Renal pelvis (tissue), 4 donors: ENCODE results near the gene LSMEM2. TPM values are rescaled to one million over a fixed set of nuclear protein-coding genes. Genes with fewer than 3 reads are reported as not detected.
"Not testable (repeated sequence)": the region's sequence is repeated elsewhere in the genome, so short reads cannot be mapped to it uniquely, and the experiment has no call there.

Experiments
- DNase-seq: peaks from one replicate; pipeline ENCODE4 v3.0.0-alpha.2; 2013
- polyA plus RNA-seq, 3 donors: library from polyadenylated mRNA; unstranded; fragments of 120-200 nt; gene quantifications; one replicate each; pipeline ENCODE4 v1.2.1, GENCODE V29; 2013; ENCODE audit not compliant: insufficient read length in 3 of 3

LSMEM2 gene
- polyA plus RNA-seq, 3 donors: 0.31 to 1.5 (median 0.69) TPM

DNA sequence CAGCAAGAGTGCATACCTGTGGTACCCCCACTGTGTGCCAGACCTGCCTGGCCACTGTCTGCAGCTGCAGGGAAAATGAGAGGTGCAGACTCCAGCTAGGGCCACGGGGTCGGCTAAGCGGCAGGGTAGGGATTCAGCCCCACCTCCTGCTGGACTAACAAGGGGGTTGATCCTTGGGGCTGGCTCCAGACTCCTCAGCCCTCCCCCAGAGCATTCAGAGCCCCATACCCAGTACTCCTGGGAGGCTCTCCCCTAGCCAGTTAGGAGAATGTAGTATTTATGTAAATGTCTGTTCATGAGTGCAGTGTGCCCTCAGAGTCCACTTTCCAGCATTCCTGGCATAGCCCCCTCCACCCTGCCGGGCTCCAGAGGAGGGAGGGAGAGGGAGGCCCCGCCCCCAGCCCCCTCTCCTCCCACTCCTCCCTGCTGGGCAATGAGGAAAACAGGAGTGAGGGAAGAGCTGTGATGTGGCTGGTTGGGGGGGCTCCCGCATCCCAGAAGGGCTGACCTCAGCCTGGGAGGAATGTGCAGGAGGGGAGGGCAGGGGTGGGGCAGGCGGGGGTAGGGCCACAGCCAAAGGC is 14.4 kb upstream of the LSMEM2 start:
- peak; percentile 98 for DNase-seq

DNA sequence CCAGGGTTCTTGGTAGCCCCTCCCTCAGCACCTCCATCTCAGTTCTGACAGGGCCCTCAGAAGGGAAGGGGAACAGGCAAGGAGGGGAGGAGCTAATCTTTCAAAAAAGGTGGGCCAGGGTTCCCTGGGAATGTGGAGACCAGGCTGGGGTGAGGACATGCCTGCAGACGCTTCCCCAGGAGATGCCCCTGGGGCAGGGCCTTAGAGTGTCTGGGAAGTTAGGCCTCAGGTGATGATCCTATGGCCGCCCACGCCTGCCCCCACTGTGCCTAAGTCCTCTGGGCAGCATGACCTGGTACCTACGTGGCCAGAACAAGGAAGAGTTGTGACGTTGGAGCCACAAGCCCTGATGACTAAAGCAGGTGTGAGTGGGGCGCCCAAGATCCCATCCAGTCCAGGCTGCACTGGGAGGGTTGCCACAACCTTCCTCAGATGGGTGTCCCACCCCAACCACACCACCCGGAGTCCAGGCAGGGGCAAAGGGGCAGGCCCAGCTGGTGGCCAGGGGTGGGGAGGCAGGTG is 13.9 kb upstream of the LSMEM2 start:
- no peak for DNase-seq

DNA sequence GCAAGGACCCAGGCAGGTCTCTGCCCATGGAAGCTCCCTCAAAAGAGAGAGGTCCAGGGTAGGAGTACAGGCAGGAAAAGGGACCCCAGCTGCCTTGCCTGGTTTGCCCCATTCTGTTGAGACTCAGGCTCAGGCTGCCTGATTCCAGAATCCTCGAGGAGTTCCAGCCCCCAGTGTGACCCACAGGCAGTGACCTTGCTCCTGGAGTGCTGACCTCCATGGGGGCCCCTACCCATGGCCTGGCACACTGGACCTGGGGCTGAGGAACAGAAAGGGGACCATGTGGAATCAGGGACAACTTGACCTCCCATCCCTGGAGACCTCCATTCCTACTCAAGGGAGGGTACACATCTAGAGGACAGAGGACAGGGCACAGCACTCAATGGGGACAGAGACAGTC is 13.3 kb upstream of the LSMEM2 start:
- DNase-seq: no peak

DNA sequence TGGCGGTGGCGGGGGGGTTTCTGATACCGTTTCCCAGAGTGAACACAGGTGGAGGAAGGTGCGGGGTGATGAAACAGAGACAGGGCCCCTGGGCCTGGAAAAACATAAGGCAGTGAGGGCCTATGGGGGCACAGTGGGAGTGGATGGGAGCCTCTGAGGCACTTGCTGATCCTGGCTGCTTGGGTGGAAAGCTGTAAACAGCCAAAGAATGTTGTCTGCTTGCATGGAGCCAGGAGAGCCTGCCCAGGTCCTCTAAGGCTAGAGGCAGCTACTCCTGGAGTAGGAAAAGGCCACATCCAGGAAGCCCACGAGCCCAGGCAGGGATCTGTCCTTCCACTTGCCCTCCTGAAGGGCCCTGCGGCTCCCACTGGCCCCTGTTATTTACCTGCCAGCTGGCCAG is 12.9 kb upstream of the LSMEM2 start:
- no peak for DNase-seq

DNA sequence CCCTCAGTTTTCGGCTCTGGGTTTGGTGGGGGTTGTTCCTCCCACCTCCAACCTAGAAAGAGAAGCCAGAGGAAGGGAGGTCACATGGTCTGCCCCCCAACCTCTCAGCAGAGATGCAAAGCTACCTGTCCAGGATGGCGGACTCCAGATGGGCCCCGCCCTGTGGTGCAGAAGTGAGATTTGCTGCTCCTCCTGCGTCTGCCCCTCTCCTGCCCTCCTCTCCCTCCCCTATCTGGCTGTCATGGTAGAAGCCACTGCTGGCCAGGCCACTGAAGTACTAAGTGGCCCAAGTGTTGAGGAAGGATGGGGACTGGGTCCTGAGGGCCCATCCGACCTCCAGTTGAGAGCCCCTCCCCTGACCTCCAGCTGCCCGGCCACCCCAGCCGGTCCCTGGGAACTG is 12.1 kb upstream of the LSMEM2 start:
- no peak for DNase-seq

DNA sequence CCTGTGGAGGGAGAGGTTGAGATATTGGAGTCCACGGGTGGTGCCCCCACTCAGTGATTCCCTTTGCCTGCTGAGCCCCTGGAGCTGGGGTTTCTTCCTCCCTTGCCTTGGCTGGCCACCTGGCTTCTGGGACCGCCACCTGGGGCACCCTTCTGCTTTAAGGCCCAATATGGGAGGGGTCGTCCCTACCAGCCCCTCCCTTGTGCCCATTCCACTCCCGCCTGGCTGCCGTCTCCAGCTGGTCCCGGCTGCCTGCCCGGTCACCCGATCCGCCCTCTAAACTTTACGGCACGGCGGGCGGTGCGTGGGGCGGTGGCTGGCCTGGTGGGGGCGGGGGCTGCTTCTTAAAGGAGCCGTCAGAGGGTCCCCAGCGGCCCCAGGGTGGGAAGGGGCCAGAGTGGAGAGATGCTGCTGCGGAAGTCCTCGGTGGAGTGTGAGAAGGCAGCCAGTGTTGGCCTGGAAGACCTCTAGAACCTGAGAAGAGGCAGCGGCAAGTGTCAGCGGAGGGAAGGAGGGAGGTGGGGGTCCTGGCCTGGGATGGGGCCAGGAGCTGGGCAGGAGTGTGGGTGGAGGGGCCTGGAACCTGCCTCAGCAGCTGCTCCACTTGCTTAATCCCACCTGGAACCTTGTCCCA is 11.5 kb upstream of the LSMEM2 start:
- DNase-seq: peak; percentile 73

DNA sequence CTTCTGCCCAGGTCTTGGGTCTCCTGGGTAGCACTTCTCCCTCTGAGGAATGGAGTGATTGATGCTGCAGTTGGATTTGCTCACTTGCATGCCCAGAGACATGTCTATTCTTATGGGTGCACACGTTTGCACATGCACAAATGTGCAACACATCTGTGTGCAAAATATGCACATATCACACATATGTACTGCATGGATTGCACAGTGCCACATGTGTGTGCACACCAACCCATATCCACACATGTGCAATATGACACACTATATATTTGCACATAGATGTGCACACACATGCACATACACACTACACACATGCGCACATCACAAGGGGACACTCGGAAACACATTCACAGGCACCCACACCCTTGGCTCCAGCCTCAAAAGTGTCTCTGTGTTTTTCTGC is 10.6 kb upstream of the LSMEM2 start:
- no peak for DNase-seq

DNA sequence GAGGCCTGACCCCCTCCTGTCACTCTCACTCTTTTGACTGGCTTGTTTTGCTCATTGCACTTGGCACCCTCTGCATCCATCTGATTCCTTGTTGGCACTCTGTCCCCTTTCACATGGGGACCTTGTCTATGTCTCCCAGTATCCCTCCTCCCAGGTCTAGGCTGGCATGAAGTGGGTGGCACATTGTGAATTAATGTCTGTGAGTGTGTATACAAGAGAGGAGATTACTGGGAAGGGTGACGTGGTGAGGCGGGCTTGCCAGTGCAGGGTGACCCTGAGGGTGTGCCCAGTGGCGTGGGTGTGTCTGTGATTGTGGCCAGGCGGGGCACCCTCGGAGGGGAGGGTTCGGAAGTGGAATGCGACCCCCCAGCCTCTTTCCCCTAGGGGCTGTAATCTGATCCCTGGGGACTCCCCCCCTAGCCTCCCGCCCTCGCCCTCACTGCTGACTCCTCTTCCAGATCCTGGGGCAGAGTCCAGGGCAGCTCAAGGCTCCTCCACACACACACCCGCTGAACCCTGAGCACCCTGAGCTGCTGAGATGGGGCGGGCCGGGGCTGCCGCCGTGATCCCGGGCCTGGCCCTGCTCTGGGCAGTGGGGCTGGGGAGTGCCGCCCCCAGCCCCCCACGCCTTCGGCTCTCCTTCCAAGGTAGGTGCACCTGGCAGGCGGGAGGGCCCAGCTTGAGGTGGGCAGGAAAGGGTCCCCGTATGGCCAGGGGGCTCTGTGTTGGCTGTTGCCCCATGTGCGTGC is 10.0 kb upstream of the LSMEM2 start, which contains the start of gene SEMA3B:
SEMA3B (plus strand) TSS at position 445 of the 749 bp plus-strand sequence; CDS start at position 539, 94 bp downstream.
- peak; percentile 72 for DNase-seq

DNA sequence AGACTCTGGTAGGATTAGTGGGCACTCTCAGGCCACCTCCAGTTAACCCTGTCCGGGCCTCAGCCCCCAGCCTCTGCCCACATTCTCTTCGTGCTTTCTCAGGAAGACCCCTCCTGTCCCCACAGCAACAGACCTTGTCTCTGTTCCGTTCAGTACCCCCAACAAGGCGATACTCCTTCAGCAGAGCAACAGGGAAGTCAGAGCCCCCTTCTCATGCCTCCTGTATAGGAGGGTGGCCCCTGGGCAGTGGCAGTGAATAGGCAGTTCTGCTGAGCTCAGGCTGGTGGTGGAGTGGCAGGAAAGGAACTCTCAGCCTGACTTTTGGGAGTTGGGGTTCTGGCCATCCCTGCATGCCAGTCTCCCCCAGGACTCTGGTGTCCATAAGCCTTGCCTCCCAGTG is 9.4 kb upstream of the LSMEM2 start:
- DNase-seq: no peak

DNA sequence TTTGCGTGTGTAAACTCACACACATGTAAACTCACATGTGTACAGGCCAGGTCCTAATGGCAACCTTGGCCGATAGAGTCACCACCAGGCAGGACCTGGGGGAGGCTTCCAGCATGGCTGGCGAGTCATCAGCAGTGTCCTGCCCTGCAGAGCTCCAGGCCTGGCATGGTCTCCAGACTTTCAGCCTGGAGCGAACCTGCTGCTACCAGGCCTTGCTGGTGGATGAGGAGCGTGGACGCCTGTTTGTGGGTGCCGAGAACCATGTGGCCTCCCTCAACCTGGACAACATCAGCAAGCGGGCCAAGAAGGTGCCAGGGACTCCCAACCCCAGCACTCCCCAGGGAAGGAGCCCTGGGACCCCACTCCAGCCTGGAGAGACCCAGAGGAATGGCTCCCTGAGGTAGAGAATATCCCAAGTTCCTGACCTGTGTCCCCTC is 8.9 kb upstream of the LSMEM2 start:
- no peak for DNase-seq

DNA sequence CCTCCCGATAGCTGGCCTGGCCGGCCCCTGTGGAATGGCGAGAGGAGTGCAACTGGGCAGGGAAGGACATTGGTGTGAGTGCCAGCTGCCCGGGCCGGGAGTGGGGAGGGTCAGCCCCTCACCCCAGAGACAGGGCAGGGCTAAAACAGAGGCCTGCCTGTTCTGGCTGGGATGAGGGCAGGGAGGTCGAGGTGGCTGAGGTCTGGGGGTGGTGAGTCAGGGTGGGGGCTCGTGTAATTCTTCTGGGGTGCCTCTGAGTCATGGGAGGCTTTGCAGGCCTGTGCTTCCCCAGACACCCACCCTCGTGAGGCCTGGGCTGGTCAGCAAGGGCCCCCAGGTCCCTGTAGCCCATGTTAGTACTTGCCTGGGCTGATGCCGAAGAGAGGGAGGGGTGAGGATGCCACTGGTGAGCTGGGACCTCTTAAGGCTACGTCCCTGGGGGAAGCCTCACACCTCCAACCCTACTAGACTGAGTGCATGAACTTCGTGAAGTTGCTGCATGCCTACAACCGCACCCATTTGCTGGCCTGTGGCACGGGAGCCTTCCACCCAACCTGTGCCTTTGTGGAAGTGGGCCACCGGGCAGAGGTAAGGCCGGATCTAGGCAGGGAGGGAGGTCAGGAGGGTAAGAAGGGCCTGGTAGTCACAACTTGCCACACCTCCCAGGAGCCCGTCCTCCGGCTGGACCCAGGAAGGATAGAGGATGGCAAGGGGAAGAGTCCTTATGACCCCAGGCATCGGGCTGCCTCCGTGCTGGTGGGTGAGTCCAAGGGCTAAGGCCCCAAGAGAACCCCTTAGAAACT is 8.3 kb upstream of the LSMEM2 start:
- DNase-seq: no peak

DNA sequence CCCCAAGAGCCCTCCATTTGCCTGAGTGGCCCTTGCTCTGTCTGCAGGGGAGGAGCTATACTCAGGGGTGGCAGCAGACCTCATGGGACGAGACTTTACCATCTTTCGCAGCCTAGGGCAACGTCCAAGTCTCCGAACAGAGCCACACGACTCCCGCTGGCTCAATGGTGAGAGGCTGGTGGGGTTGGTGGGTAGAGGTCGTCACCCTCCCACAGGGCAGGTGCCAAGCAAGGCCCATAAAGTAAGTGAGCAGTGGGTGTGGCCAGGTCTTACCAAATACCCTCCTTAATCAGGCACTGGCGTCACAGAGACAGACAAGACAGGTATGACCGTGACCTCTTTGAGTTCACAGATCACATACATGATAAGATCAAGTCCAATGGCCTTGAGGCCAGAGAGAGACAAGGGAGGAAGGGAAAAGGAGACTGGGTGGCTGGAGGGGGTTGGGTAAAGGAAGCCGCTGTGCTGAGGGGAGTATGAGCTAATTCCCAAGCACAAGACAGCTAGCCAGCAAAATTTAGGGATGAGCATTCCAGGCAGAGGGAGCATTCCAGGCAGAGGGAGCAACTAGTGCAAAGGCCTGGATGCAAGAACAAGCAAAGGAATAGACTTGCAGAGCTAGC is 7.5 kb upstream of the LSMEM2 start:
- DNase-seq: no peak

DNA sequence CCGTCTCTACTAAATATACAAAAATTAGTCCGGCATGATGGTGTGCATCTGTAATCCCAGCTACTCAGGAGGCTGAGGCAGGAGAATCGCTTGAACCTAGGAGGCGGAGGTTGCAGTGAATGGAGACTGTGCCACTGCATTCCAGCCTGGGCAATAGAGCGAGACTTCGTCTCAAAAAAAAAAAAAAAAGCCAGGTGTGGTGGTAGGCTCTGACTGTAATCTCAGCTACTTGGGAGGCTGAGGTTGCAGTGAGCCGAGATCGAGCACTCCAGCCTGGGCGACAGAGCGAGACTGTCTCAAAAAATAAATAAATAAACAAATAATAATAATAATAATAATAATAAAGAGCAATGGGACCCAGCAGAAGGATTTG is 6.4 kb upstream of the LSMEM2 start:
- DNase-seq: not testable (repeated sequence)

DNA sequence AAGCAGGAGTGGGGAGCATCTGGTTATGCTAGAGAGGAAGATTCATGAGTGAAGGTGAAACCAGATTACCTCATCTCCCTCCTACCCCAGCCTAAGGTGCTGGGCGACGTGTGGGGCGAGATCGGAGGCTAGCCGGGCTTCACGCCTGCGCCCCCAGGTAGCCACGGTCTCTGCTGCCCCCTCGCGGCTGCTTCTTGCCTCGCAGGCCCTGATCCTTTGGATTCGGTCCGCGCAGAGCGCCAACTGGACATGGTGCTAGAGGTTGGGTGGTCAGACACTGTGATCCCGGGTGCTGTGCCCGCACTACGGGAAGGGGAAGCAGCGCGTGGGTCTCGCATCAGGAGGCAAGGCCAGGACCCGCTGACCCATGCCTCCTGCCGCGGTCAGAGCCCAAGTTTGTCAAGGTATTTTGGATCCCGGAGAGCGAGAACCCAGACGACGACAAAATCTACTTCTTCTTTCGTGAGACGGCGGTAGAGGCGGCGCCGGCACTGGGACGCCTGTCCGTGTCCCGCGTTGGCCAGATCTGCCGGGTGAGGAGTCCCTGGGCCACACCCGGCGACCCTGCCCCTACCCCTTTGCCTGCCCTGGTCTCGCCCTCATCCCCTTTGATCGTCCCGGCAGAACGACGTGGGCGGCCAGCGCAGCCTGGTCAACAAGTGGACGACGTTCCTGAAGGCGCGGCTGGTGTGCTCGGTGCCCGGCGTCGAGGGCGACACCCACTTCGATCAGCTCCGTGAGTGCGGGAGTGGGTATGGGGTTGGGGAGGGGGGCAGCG is 5.8 kb upstream of the LSMEM2 start:
- peak; percentile 78 for DNase-seq

DNA sequence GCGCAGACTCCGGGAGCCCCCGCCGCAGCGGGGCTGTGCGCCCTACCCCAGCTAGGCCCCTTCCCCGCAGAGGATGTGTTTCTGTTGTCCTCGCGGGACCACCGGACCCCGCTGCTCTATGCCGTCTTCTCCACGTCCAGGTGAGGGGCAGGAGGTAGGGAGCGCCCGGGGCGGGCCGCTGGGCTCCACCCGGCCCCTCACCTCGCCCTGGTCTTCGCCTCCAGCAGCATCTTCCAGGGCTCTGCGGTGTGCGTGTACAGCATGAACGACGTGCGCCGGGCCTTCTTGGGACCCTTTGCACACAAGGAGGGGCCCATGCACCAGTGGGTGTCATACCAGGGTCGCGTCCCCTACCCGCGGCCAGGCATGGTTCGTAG is 5.2 kb upstream of the LSMEM2 start:
- DNase-seq: no peak

DNA sequence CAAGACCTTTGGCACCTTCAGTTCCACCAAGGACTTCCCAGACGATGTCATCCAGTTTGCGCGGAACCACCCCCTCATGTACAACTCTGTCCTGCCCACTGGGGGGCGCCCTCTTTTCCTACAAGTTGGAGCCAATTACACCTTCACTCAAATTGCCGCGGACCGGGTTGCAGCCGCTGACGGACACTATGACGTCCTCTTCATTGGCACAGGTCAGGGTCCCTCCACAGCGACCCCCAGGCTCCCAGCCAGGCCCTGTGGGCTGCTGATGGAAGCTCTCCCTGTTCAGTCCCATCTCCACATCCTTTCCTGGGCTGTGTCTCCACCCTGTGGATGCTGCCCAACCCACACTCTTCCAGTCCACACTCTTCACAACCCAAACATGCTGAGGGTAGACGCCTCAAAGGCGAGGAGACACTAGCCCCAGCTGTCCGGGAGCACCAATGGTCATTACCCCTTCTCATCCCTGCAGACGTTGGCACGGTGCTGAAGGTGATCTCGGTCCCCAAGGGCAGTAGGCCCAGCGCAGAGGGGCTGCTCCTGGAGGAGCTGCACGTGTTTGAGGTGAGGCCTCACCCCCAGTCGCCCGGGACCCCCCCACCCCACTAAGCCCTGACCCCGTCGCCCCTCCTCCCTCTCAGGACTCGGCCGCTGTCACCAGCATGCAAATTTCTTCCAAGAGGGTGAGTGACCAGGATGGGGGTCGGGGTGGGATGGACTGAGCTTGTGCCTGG is 4.3 kb upstream of the LSMEM2 start:
- no peak for DNase-seq

DNA sequence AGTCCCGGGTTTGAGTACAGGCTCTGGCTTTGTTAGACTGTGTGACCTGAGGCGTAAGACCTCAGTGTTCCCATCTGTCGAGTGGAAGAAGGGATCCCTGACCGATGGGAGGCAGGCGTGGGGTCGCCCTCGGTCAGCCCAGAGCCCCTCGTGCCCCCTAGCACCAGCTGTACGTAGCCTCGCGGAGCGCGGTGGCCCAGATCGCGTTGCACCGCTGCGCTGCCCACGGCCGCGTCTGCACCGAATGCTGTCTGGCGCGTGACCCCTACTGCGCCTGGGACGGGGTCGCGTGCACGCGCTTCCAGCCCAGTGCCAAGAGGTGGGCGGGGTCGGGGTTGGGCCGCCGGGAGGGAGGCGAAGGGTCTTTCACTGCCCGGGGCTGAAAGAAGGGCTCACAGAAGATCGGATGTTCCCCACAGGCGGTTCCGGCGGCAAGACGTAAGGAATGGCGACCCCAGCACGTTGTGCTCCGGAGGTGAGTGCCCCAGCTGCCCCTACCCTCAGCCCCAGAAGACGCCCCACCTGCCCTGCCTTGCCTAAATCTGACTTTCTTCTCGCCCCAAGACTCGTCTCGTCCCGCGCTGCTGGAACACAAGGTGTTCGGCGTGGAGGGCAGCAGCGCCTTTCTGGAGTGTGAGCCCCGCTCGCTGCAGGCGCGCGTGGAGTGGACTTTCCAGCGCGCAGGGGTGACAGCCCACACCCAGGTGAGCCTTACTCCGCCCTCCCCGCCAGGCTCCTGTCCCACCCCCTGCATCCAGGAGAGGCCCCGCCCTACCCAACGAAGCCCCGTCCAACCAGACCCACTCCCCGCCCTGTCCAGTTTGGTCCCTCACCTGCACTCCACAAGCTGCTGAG is 3.5 kb upstream of the LSMEM2 start:
- DNase-seq: no peak

DNA sequence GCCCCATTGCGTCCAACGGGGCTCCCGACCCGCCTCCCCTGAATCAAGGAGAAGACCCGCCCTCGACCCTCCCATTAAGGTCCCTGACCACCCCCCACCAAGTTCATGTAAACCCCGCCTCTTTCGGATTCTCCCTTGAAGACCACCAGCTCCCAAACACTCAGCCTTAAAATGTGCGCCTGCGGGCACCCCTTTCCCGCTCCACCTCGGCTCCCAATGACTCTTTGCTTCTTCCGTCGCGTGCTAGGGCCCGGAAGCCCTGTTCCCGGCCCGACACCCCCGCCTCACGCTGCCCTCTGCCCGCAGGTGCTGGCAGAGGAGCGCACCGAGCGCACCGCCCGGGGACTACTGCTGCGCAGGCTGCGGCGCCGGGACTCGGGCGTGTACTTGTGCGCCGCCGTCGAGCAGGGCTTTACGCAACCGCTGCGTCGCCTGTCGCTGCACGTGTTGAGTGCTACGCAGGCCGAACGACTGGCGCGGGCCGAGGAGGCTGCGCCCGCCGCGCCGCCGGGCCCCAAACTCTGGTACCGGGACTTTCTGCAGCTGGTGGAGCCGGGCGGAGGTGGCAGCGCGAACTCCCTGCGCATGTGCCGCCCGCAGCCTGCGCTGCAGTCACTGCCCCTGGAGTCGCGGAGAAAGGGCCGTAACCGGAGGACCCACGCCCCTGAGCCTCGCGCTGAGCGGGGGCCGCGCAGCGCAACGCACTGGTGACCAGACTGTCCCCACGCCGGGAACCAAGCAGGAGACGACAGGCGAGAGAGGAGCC is 2.7 kb upstream of the LSMEM2 start:
- DNase-seq: no peak

DNA sequence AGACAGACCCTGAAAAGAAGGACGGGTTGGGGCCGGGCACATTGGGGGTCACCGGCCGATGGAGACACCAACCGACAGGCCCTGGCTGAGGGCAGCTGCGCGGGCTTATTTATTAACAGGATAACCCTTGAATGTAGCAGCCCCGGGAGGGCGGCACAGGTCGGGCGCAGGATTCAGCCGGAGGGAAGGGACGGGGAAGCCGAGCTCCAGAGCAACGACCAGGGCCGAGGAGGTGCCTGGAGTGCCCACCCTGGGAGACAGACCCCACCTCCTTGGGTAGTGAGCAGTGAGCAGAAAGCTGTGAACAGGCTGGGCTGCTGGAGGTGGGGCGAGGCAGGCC is 2.2 kb upstream of the LSMEM2 start:
- DNase-seq: no peak
